ENCODE measurements around the gene KCNN3.

The KCNN3 gene

DNA sequence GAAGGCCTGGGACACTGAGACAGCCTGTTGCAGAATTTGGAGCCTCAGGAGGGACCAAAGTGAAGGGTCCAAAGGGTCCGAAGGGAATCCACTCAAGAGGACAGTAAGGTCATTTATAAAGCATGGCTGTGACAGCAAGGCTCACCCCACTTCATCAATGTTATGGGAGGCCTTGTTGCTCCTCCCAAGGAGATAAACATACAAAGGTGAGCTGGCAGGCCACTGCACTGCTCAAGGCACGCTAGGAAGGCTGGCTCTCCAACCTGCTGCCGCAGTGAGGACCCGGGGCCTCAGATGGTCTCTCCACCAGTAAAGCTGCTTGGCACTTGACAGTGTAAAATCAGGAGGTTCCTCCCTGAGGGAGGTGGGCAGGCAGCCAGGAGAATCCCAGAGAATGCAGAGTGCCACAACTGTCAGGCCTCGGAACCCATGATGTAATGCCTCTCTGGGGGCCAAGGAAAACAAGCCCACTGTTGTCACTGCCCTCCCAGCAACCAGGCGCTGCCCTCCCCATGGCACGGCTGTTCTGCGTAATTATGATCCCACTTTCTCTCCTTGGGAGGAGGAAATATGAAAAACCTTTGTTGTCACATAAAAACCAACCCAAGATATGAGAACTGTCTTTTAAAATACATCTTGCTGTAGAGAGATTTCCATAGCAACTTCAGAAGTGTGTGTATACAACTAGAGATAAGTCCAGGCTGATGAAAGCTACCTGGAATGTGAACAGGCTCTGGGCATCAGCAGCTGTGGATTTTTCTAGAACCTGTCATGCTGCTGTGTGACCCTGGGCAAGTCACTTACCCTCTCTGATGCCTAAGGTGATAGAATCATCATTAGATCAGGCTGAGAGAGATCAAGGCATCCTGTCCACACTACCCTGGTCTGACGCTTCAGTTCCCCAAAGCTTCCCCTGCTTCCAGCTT, 102.5 kb downstream of the KCNN3 start:
- H3K27ac ChIP-seq: no peak overlapping the region
- DNase-seq (ENCODE audit: low spot score): no peak
- H3K4me3 ChIP-seq: no peak overlapping the region
- TF ChIP-seq, protein P1, sequence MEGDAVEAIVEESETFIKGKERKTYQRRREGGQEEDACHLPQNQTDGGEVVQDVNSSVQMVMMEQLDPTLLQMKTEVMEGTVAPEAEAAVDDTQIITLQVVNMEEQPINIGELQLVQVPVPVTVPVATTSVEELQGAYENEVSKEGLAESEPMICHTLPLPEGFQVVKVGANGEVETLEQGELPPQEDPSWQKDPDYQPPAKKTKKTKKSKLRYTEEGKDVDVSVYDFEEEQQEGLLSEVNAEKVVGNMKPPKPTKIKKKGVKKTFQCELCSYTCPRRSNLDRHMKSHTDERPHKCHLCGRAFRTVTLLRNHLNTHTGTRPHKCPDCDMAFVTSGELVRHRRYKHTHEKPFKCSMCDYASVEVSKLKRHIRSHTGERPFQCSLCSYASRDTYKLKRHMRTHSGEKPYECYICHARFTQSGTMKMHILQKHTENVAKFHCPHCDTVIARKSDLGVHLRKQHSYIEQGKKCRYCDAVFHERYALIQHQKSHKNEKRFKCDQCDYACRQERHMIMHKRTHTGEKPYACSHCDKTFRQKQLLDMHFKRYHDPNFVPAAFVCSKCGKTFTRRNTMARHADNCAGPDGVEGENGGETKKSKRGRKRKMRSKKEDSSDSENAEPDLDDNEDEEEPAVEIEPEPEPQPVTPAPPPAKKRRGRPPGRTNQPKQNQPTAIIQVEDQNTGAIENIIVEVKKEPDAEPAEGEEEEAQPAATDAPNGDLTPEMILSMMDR (IDR thresholded peaks at IDR 0.05): no peak

DNA sequence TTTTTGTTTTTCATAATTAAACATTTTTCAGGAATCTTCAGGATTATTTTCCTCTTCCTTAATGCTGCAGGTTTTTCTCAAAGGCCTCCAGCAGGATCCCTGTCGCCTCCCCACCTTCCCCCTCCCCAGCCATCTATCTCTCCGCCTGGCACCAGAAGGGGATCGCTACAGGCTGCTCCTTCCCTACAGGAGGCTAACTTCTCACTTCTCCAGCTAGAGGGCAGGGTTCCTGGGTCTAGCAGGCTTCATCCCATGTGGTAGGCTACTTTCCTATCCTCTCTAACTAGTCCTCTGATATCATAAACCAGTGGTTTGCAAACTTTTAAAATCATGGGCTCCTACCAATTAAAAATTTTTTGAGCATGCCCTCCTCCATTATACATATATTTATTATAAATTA, 104.1 kb downstream of the KCNN3 start:
- no peak for DNase-seq (ENCODE audit: low spot score)
- TF ChIP-seq, protein P1 (IDR thresholded peaks at IDR 0.05): no peak

DNA sequence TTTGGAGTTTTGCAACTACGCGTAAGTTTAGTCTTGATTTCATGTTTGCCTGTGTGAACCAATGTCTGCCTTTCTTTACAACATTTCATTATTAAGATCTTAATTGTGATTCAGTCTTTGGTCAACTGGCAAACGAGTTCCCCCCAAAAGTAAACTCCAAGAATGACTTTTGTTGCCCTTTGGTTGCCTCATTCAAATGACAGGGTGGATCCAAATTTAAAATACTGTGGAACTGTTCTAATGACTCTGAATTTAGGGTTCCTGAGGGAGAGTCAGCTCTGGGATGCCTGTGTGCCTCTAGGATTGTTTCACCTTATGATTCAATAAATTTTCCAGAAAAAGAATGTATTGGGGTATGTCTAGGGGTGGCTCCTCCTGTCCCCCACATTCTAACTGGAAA, 105.3 kb downstream of the KCNN3 start:
- no peak for DNase-seq (ENCODE audit: low spot score)
- TF ChIP-seq, protein P1 (IDR thresholded peaks at IDR 0.05): no peak
- H3K27ac ChIP-seq: no peak overlapping the region
- no peak overlapping the region for H3K4me3 ChIP-seq

More for the DNA sequence above, 104.1 kb downstream of the KCNN3 start:
- Histone ChIP-seq H3K4me3 (no peak overlapping the region), H3K27ac (no peak overlapping the region)

- no peak overlapping the region for H3K4me3 ChIP-seq
- no peak overlapping the region for H3K27ac ChIP-seq
- DNase-seq (ENCODE audit: low spot score): no peak
- TF ChIP-seq, protein P1 (IDR thresholded peaks at IDR 0.05): no peak
Measured at GRCh38 chr1:154764181-154764580, 105.9 kb downstream of the KCNN3 start.

- H3K4me3 ChIP-seq: peak overlapping the region; percentile 64
- peak; percentile 62 for DNase-seq (ENCODE audit: low spot score)
- TF ChIP-seq, protein P1 (IDR thresholded peaks at IDR 0.05): peak; percentile 28
- H3K27ac ChIP-seq: no peak overlapping the region
Measured at GRCh38 chr1:154760469-154760933, 109.6 kb downstream of the KCNN3 start.

DNA sequence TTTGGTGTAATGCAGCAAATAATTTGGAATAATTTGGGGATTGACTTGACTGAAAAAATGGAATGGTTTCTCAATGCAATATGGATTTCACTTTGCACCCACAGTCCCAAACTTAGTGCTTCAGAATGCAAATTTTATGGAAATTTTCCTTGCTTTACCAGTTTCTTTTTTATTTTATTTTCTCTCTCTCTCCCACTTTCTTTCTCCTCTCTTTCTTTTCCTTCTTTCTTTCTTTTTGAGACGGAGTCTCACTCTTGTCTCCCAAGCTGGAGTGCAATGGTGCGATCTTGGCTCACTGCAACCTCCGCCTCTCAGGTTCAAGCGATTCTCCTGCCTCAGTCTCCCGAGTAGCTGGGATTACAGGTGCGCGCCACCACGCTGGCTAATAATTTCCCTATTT, 110.3 kb downstream of the KCNN3 start:
- Histone ChIP-seq H3K4me3 (no peak overlapping the region), H3K27ac (no peak overlapping the region)
- TF ChIP-seq, protein P1 (IDR thresholded peaks at IDR 0.05): no peak
- no peak for DNase-seq (ENCODE audit: low spot score)

- DNase-seq (ENCODE audit: low spot score): peak; percentile 36
- Histone ChIP-seq H3K4me3 (no peak overlapping the region), H3K27ac (no peak overlapping the region)
- TF ChIP-seq, protein P1 (IDR thresholded peaks at IDR 0.05): no peak
Measured at GRCh38 chr1:154759196-154759595, 110.9 kb downstream of the KCNN3 start.
